ENCODE measurements around the gene IL4R.

- TF ChIP-seq CTCF (IDR thresholded peaks at IDR 0.05) (no peak), POLR2A (IDR thresholded peaks at IDR 0.05) (no peak)
These were observed 28.7 kb upstream of the IL4R start for GRCh38 chr16:27284865-27285675.

Measured in Peyer's patch (tissue), 4 donors.